ENCODE measurements around the gene OXNAD1. TPM values are rescaled to one million over a fixed set of nuclear protein-coding genes. Genes with fewer than 3 reads are reported as not detected.

The OXNAD1 gene
- total RNA-seq, 2 experiments from 2014 or later: 26.9 to 27.1 TPM

DNA sequence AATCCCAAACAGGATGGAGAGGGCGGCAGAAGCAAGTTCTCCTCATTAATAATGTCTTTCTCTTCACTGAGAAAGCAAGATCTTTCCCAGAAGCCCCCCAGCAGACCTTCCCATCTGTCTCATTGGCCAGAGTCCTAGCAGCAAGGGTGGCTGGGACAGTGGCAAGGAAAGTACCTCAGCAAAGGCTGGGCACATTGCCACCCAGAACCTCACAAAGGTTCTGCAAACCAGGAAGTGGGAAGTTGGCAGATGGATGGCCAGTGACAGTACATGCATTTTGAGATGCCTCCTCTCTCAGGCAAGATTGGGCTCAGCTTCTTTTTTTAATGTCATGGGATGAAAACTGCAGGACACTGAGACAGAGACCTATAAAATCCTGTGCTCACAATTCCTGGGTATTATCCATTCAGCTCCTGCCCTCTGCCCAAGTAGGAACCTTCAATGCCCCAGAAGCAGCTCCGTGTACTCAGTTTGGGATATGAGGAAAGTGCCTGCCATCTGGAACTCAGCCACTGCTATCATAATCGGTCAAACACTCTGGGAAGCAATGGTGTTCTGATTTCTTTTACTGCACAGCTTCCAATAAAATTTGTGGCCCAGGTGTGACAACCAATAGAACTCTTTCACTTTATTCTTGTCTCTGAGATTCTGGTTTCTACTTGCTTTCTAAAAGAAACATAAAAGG, 25.8 kb upstream of the OXNAD1 start:
- Mint-ChIP-seq H3K9me3 (no peaks in the 10 kb centered on the region), H3K36me3 (ENCODE audit: low read depth) (no peaks in the 10 kb centered on the region), H3K27me3 (no peaks in the 10 kb centered on the region), H3K4me3 (no peak overlapping the region), H3K4me1 (peaks cover 30% of the 10 kb centered on the region), H3K27ac (no peak overlapping the region)
- ChIA-PET CTCF (no interaction called here), POLR2A (no interaction called here)
- DNase-seq: no peak

DNA sequence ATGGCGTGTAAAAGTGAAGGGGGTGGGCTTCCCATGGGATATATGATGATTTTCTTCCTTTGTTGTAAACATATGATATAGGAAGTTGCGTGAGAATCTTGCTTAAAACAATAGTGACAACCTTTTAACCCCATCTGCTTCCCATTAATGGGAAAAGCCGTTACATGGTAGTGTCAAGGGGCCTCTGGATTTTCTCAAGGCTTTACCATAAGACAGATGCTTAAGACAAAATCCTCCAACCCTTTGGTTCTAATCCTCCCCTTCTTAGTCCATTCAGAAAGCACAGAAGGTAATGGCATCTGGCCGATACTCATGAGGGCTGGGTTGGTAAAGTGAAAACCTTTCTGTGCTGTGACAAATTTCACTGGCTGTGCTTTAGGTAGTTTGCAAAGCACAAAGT, 25.2 kb upstream of the OXNAD1 start:
- no peak overlapping the region for H3K27ac Mint-ChIP-seq
- CTCF ChIA-PET: no interaction called here
- POLR2A ChIA-PET: no interaction called here
- no peak overlapping the region for H3K4me3 Mint-ChIP-seq
- DNase-seq: no peak
- peaks cover 30% of the 10 kb centered on the region for H3K4me1 Mint-ChIP-seq
- no peaks in the 10 kb centered on the region for H3K36me3 Mint-ChIP-seq (ENCODE audit: low read depth)
- H3K9me3 Mint-ChIP-seq: no peaks in the 10 kb centered on the region
- H3K27me3 Mint-ChIP-seq: no peaks in the 10 kb centered on the region

DNA sequence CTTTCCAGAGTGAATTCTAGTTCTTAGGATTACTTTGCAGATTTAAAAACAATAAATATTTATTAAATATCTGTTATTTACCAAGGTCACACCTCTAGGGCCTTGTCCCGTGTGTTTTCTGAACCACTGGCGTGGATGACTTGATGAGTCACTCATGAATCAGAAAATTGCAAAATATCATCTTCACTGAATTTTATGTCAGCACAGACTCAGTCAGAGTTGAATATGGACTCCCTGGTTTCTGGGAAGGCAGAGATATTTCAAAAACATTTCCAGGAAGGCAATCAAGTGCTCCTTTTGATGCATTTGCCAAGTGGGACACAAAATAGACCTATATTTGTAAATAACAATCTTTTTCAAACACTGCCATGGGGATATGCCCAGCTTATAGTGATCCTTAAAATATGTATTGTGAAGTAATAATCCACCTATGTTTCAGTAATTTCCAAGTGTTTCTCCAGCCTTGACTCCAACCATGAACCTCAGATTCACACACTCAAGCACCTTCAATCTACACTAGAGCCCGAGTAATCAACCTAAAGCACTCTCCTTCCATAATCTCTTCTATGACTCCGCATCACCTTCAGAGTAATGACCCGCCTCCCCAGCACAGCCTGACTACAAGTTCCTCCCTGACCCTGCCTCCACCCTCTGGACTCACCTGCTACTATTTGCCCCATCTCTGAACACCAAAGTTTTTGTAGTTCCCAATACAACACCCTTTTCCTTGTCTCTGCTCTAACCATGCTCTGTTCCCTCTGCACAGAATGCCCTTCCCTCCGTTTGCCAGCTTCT, 24.6 kb upstream of the OXNAD1 start:
- ChIA-PET CTCF (interaction anchor here (0.6 kb wide), 1 partner anchor 228 kb away, joined by 3 read pairs; no protein-coding TSS in a partner anchor), POLR2A (no interaction called here)
- Mint-ChIP-seq H3K27me3 (no peaks in the 10 kb centered on the region), H3K27ac (no peak overlapping the region), H3K36me3 (ENCODE audit: low read depth) (no peaks in the 10 kb centered on the region), H3K4me3 (no peak overlapping the region), H3K4me1 (peaks cover 30% of the 10 kb centered on the region), H3K9me3 (no peaks in the 10 kb centered on the region)
- no peak for DNase-seq

DNA sequence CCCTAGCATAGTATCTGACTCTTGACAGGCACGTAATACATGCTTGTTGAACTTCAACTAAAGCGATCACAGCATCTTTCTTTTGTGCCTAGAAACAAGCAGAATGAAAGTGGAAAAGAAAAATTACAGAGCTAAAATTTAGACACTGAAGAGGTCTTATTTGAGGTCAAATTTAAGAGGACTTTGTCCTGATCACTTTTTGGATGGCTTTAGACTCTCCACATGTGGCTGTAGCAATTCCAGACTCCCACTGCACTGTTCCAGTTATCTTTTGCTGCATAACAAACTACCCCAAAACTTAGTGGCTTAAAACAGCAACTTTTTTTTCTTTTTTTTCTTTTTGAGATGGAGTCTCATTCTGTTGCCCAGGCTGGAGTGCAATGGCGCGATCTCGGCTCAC, 23.8 kb upstream of the OXNAD1 start:
- POLR2A ChIA-PET: no interaction called here

DNA sequence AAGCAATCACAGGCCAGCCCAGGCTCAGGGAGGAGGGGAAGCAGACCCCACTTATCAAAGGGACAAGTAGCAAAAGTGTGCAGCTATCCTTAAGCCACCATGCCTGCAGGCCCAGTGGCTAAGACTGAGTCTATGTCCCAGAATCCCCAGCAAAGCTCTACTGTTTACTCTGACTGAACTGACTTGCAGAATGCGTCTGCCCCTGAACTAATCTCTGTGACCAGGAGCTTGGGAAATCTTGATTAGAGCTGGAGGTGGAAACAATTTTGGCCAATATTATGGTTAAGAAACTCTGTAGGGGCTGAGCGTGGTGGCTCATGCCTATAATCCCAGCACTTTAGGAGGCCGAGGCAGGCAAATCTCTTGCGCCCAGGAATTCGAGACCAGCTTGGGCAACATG, 22.8 kb upstream of the OXNAD1 start:
- no peaks in the 10 kb centered on the region for H3K9me3 Mint-ChIP-seq
- DNase-seq: no peak
- POLR2A ChIA-PET: interaction anchor here (1.5 kb wide), 1 partner anchor 10 kb away, joined by 3 read pairs; no protein-coding TSS in a partner anchor
- H3K36me3 Mint-ChIP-seq (ENCODE audit: low read depth): no peaks in the 10 kb centered on the region
- CTCF ChIA-PET: interaction anchor here (0.5 to 0.7 kb wide), 2 partner anchors 193 to 445 kb away, joined by 3 to 6 read pairs; no protein-coding TSS in a partner anchor
- peaks cover 35% of the 10 kb centered on the region for H3K4me1 Mint-ChIP-seq
- no peak overlapping the region for H3K4me3 Mint-ChIP-seq
- H3K27me3 Mint-ChIP-seq: no peaks in the 10 kb centered on the region
- no peak overlapping the region for H3K27ac Mint-ChIP-seq

More for the DNA sequence above, 23.8 kb upstream of the OXNAD1 start:
- Mint-ChIP-seq H3K27ac (no peak overlapping the region), H3K27me3 (no peaks in the 10 kb centered on the region), H3K4me1 (peaks cover 30% of the 10 kb centered on the region), H3K36me3 (ENCODE audit: low read depth) (no peaks in the 10 kb centered on the region), H3K4me3 (no peak overlapping the region), H3K9me3 (no peaks in the 10 kb centered on the region)
- CTCF ChIA-PET: interaction anchor here (0.6 kb wide), 1 partner anchor 227 kb away, joined by 3 read pairs; no protein-coding TSS in a partner anchor
- no peak for DNase-seq

DNA sequence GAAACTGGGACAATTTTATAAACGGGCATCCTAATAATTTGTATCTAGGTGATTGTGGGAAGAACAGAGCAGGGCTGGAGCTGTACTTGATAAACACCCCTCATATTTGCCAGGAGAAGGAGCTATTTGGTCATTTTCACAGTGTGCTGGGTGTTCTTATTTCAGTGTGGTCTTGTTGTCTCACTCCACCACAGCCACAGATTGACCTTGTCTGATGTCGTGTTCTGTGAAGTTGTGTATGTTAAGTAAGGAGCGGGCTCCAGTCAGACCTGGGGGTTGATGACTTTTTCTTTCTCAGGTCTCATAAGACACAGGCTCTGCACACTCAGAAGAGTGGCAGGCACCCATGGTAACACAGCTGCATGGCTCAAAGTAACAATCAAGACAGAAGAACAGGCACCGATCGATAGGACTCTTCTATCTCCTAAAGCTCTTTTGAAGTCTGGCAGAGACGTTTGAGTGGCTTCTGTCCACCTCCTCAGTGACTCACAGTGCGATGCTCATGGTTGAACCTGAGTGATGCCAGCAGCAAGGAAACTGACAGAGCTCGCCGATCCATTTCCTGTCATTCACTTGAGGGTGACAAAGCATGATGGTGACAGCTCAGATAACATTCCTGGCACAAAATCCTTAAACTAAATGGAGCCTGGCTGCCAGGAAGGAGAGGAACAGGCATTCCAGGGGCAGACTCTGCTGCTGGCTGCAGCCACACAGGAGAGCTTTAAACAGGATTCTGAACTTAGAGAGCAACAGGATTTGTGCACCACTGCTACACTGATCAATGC, 21.1 kb upstream of the OXNAD1 start:
- Mint-ChIP-seq H3K9me3 (no peaks in the 10 kb centered on the region), H3K4me1 (peaks cover 42% of the 10 kb centered on the region), H3K27ac (no peak overlapping the region), H3K36me3 (ENCODE audit: low read depth) (no peaks in the 10 kb centered on the region), H3K27me3 (no peaks in the 10 kb centered on the region), H3K4me3 (no peak overlapping the region)
- POLR2A ChIA-PET: interaction anchor here (0.9 to 1.5 kb wide), 2 partner anchors 8 to 40 kb away, joined by 3 read pairs; no protein-coding TSS in a partner anchor
- DNase-seq: no peak
- CTCF ChIA-PET: interaction anchor here (0.9 to 1.6 kb wide), 5 partner anchors 10 to 195 kb away, joined by 3 to 6 read pairs (median 4); partner anchors contain the start of gene DPH3

DNA sequence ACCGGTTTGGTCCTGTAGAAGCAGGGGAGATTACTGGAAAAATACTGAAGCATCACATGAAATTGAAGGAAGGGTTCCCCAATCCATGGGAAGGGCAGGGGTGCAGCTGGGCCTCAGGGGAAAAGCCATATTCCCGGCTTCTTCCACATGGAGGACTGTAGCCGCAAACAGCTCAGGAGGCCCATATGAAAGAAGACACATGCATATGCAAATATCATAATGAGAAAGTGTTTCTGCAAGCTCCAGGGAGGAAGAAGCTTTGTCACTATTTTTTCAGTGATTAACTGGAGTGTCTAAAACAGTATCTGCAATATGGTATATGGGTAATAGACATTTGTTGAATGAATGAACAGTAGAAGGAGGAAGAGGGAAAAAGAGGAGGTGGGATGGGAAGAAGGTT, 19.4 kb upstream of the OXNAD1 start:
- Mint-ChIP-seq H3K36me3 (ENCODE audit: low read depth) (no peaks in the 10 kb centered on the region), H3K27ac (no peak overlapping the region)
- CTCF ChIA-PET: interaction anchor here (0.9 to 1.4 kb wide), 4 partner anchors 18 to 615 kb away, joined by 3 to 8 read pairs (median 5); partner anchors contain the start of genes DPH3 and OXNAD1

DNA sequence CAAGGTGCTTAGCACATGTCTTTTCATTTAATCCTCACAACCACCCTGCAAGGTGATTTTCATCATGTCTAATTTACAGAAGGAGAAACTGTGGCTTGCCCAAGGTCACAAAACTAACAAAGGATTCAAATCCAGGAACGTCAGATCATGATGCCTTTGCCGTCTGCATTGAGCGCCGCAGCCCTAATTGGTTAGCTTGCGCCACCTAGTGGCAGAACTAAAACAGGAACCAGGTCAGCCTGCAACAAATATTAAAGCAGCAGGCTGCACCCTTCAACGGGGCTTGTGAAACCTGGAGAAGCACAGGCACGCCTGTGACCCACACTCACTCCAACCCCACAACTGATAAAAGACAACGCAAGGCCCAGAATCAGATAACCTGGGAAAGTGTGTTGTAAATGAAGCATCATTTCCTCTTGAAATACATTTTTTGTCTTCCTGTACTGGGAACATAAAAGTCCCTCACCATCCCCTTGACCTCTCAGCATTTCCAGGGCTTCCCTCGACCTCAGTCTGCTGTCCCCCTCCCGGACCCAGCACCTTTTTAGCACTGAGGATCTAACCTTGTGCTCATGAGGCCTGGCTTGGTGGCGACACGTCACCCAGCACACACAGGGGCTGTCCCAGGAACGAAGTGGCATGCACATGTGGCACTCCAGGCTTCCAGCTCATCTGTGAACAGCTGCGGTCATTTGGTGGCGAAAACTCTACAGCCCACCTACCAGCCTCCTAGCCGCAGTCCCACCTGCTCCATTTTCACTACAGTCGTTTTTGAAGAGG, 17.5 kb upstream of the OXNAD1 start:
- H3K27me3 Mint-ChIP-seq: no peaks in the 10 kb centered on the region
- no peak overlapping the region for H3K4me3 Mint-ChIP-seq
- POLR2A ChIA-PET: interaction anchor here (1.1 kb wide), 1 partner anchor 37 kb away, joined by 3 read pairs; no protein-coding TSS in a partner anchor
- H3K9me3 Mint-ChIP-seq: no peaks in the 10 kb centered on the region
- CTCF ChIA-PET: interaction anchor here (0.6 to 1.7 kb wide), 11 partner anchors 13 to 1047 kb away, joined by 3 to 17 read pairs (median 3); no protein-coding TSS in a partner anchor
- H3K36me3 Mint-ChIP-seq (ENCODE audit: low read depth): no peaks in the 10 kb centered on the region
- H3K4me1 Mint-ChIP-seq: peaks cover 28% of the 10 kb centered on the region
- no peak overlapping the region for H3K27ac Mint-ChIP-seq
- DNase-seq: peak; percentile 81

More for the DNA sequence above, 19.4 kb upstream of the OXNAD1 start:
- H3K4me3 Mint-ChIP-seq: no peak overlapping the region
- POLR2A ChIA-PET: no interaction called here
- DNase-seq: no peak
- peaks cover 29% of the 10 kb centered on the region for H3K4me1 Mint-ChIP-seq
- no peaks in the 10 kb centered on the region for H3K9me3 Mint-ChIP-seq
- H3K27me3 Mint-ChIP-seq: no peaks in the 10 kb centered on the region

DNA sequence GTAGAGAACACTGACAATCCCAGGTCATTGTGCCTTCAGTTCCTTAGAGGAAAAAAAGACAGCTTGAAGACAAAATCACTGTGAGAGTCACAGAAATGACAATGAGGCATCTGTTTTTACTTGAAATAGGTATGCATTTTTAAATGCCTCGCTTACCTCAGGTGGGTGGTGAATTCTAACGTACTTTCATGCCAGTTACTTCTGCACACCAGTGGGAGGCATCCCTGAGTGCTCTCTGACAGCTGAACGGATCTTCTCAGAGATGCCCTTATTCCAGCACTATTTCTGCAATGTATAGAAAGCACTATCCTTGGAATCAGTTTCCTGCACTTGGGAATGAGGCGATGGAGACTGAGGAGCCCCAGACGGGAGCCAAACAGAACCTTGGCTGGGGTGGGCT, 16.5 kb upstream of the OXNAD1 start:
- Mint-ChIP-seq H3K27me3 (no peaks in the 10 kb centered on the region), H3K27ac (no peak overlapping the region), H3K36me3 (ENCODE audit: low read depth) (no peaks in the 10 kb centered on the region), H3K9me3 (no peaks in the 10 kb centered on the region), H3K4me3 (no peak overlapping the region), H3K4me1 (peaks cover 29% of the 10 kb centered on the region)
- CTCF ChIA-PET: interaction anchor here (0.6 to 1.7 kb wide), 9 partner anchors 14 to 1048 kb away, joined by 3 to 17 read pairs (median 3); no protein-coding TSS in a partner anchor
- POLR2A ChIA-PET: interaction anchor here (1.1 kb wide), 1 partner anchor 38 kb away, joined by 3 read pairs; no protein-coding TSS in a partner anchor
- DNase-seq: no peak

DNA sequence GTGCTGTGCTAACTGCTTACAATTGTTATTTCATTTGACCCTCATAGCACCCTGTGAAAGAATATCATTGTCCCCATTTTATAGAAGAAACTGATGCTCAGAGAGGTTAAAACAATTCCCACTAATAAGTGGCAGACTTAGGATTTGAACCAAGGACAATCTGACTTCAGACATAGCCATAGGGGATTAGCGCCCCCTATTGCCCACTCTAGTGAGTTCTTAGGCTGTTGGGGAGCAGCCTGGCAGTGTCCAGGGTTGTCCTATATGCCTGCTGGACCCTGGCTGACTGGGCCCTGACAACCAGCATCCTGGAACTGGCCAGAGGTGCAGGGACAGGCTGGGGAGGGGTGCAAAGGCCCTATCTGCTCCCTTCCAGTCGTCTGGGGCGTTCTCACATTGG, 15.7 kb upstream of the OXNAD1 start:
- Mint-ChIP-seq H3K36me3 (ENCODE audit: low read depth) (no peaks in the 10 kb centered on the region), H3K27me3 (no peaks in the 10 kb centered on the region), H3K9me3 (no peaks in the 10 kb centered on the region), H3K4me3 (no peak overlapping the region), H3K27ac (no peak overlapping the region), H3K4me1 (peaks cover 28% of the 10 kb centered on the region)
- peak; percentile 28 for DNase-seq
- ChIA-PET POLR2A (no interaction called here), CTCF (interaction anchor here (0.9 kb wide), 1 partner anchor 15 kb away, joined by 3 read pairs; no protein-coding TSS in a partner anchor)

DNA sequence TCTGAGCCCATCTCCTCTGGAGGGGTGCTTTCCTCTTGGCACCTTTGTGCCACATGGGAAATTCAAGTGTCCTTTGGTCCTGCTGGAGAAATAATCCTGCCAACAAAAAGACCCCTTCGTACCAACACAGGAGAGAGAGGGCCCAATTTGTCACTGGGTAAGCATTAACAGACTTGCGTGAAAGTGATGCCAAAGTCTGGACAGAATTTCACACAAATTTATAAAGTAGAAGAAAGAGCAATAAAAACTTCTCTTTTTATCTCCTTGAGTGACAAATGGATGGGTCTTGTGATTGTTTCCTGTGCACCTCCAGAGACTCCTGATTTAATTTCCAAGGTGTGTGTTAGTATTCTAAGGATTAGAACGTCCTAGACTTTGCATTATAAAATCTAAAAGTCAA, 15.1 kb upstream of the OXNAD1 start:
- H3K27me3 Mint-ChIP-seq: no peaks in the 10 kb centered on the region
- no peaks in the 10 kb centered on the region for H3K9me3 Mint-ChIP-seq
- H3K27ac Mint-ChIP-seq: no peak overlapping the region
- H3K4me3 Mint-ChIP-seq: no peak overlapping the region
- H3K4me1 Mint-ChIP-seq: peaks cover 33% of the 10 kb centered on the region
- DNase-seq: no peak
- CTCF ChIA-PET: no interaction called here
- POLR2A ChIA-PET: no interaction called here
- no peaks in the 10 kb centered on the region for H3K36me3 Mint-ChIP-seq (ENCODE audit: low read depth)
